Stimulated activated CD4-positive, alpha-beta T cell treated with anti-CD3 and anti-CD28 coated beads, Interleukin-12 subunit alpha, Interleukin-12 subunit beta, amount 100 ng/mL, for 24 hours (primary cell): ENCODE results near the gene IMPACT.

Experiments
- DNase-seq, 2 experiments: peaks; one replicate each; pipeline ENCODE4 v3.0.0-alpha.2; 2020; ENCODE audit warnings: low read depth in 2 of 2

The IMPACT gene

GRCh38 chr18:24421831-24422230 is 4.6 kb upstream of the IMPACT start:
- DNase-seq = no peak

GRCh38 chr18:24426073-24426397 is 435 bp upstream of the IMPACT start:
- DNase-seq = no peak

GRCh38 chr18:24427484-24427883 is 1.0 kb downstream of the IMPACT start:
- no peak for DNase-seq

GRCh38 chr18:24428709-24429108 is 2.2 kb downstream of the IMPACT start:
- DNase-seq = no peak

GRCh38 chr18:24429188-24429587 is 2.7 kb downstream of the IMPACT start:
- DNase-seq = no peak

- no peak for DNase-seq
These were observed 6.1 kb downstream of the IMPACT start for GRCh38 chr18:24432618-24433017.

- no peak for DNase-seq
These were observed 10.5 kb downstream of the IMPACT start for GRCh38 chr18:24436939-24437338.

GRCh38 chr18:24443870-24444269 is 17.4 kb downstream of the IMPACT start:
- DNase-seq = no peak

- DNase-seq = no peak
These were observed 20.0 kb downstream of the IMPACT start for GRCh38 chr18:24446453-24446852.

GRCh38 chr18:24446953-24447538 is 20.6 kb downstream of the IMPACT start:
- no peak for DNase-seq

- no peak for DNase-seq
These were observed 21.5 kb downstream of the IMPACT start for GRCh38 chr18:24447961-24448360.

GRCh38 chr18:24456549-24456948 is 30.1 kb downstream of the IMPACT start:
- no peak for DNase-seq

GRCh38 chr18:24459772-24460171 is 33.3 kb downstream of the IMPACT start:
- DNase-seq = no peak

- no peak for DNase-seq
These were observed 33.9 kb downstream of the IMPACT start, which contains the start of gene HRH4 for GRCh38 chr18:24460388-24460787. Gene HRH4 (plus strand): TSS chr18:24460637. CDS start chr18:24460729, 92 bp downstream.

- no peak for DNase-seq
These were observed 35.5 kb downstream of the IMPACT start for GRCh38 chr18:24461996-24462395.

- DNase-seq = no peak
These were observed 36.6 kb downstream of the IMPACT start for GRCh38 chr18:24462838-24463775.

- no peak for DNase-seq
These were observed 39.0 kb downstream of the IMPACT start for GRCh38 chr18:24465486-24465885.

- DNase-seq = no peak
These were observed 40.3 kb downstream of the IMPACT start for GRCh38 chr18:24466771-24467170.

GRCh38 chr18:24470022-24470618 is 43.6 kb downstream of the IMPACT start:
- DNase-seq = no peak

GRCh38 chr18:24470805-24471204 is 44.3 kb downstream of the IMPACT start:
- DNase-seq = no peak

GRCh38 chr18:24472591-24472990 is 46.1 kb downstream of the IMPACT start:
- DNase-seq = no peak

- no peak for DNase-seq
These were observed 47.9 kb downstream of the IMPACT start for GRCh38 chr18:24474406-24474805.
